ENCODE measurements around the gene ATP10A. TPM values are rescaled to one million over a fixed set of nuclear protein-coding genes. Genes with fewer than 3 reads are reported as not detected.

ATP10A gene
- total RNA-seq, 1 donor from 2014 or later: 11.7 TPM

- no peak for DNase-seq
Observed at GRCh38 chr15:25824618-25825017, 38.5 kb downstream of the ATP10A start.

GRCh38 chr15:25812845-25813244, 50.3 kb downstream of the ATP10A start:
- no peak for DNase-seq

GRCh38 chr15:25812073-25812472, 51.1 kb downstream of the ATP10A start:
- no peak for DNase-seq

GRCh38 chr15:25811481-25811906, 51.6 kb downstream of the ATP10A start:
- DNase-seq: no peak

GRCh38 chr15:25810631-25811091, 52.5 kb downstream of the ATP10A start:
- no peak for DNase-seq

GRCh38 chr15:25810154-25810553, 53.0 kb downstream of the ATP10A start:
- DNase-seq: no peak

- no peak for DNase-seq
Observed at GRCh38 chr15:25807063-25807462, 56.1 kb downstream of the ATP10A start.

- DNase-seq: no peak
Observed at GRCh38 chr15:25805031-25805430, 58.1 kb downstream of the ATP10A start.

- no peak for DNase-seq
Observed at GRCh38 chr15:25804451-25804850, 58.7 kb downstream of the ATP10A start.

GRCh38 chr15:25803541-25803940, 59.6 kb downstream of the ATP10A start:
- no peak for DNase-seq

GRCh38 chr15:25803036-25803435, 60.1 kb downstream of the ATP10A start:
- no peak for DNase-seq

GRCh38 chr15:25802285-25802830, 60.8 kb downstream of the ATP10A start:
- DNase-seq: no peak

GRCh38 chr15:25801586-25802284, 61.4 kb downstream of the ATP10A start:
- DNase-seq: no peak

- no peak for DNase-seq
Observed at GRCh38 chr15:25800761-25801515, 62.2 kb downstream of the ATP10A start.

GRCh38 chr15:25799906-25800700, 63.0 kb downstream of the ATP10A start:
- no peak for DNase-seq

- no peak for DNase-seq
Observed at GRCh38 chr15:25797936-25798901, 64.9 kb downstream of the ATP10A start.

- no peak for DNase-seq
Observed at GRCh38 chr15:25797511-25797935, 65.6 kb downstream of the ATP10A start.

GRCh38 chr15:25797035-25797434, 66.1 kb downstream of the ATP10A start:
- DNase-seq: no peak

GRCh38 chr15:25796395-25796794, 66.7 kb downstream of the ATP10A start:
- DNase-seq: no peak

GRCh38 chr15:25795712-25796111, 67.4 kb downstream of the ATP10A start:
- DNase-seq: peak; percentile 2

GRCh38 chr15:25795061-25795460, 68.1 kb downstream of the ATP10A start:
- no peak for DNase-seq

Measured in skin of body (tissue), 2 donors.